AML-193 (cell line): ENCODE data around the gene STX4.
"Not testable (repeated sequence)": the region's sequence is repeated elsewhere in the genome, so short reads cannot be mapped to it uniquely, and the experiment has no call there.

Experiments used
- DNase-seq, 2 experiments: peaks; one replicate each; lab custom pipeline; 2025; lab: John Stamatoyannopoulos, UW

Gene STX4

DNA sequence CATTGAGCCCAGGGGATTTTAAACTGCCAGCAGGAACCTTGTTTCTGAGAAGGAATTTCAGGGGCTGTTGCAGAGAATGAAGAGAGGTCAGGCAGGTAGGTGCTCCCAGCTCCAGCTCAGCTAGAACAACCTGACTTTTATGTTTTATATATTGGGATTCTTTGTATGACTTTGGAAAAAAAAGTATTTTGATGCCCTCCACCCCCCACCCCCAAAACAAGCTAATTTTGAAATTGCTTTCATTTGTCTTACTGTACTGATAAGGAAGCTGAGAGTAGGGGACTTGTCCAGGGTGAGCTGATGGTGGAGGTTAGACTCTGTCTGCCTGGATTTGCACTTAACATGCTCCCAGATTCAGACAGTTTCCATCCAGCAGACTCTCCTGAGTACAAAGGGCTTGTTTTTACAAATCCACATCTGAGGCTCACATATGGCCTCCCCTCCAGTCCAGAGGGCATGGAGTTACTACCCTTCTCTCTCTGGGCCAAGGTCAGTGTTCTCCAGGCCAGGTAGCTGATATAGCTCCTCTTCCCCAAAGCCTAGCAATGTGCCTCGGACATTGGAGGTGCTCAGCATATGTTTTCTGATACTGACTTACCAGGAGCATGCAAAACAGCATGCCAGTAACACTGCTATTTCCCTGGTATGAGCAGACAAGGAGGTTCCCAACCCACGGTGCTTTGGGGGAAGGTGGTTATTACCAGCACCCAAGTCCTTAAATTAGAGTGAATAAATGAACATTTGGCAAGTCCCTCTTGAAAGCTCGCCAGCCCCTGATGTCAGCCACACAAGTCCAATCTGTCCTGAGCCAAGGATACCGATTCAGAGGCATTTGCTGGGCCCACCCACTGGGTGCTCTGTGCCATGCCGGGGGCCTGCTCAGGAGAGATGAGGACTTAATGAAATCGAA is 34.3 kb upstream of the STX4 start:
- no peak for DNase-seq

DNA sequence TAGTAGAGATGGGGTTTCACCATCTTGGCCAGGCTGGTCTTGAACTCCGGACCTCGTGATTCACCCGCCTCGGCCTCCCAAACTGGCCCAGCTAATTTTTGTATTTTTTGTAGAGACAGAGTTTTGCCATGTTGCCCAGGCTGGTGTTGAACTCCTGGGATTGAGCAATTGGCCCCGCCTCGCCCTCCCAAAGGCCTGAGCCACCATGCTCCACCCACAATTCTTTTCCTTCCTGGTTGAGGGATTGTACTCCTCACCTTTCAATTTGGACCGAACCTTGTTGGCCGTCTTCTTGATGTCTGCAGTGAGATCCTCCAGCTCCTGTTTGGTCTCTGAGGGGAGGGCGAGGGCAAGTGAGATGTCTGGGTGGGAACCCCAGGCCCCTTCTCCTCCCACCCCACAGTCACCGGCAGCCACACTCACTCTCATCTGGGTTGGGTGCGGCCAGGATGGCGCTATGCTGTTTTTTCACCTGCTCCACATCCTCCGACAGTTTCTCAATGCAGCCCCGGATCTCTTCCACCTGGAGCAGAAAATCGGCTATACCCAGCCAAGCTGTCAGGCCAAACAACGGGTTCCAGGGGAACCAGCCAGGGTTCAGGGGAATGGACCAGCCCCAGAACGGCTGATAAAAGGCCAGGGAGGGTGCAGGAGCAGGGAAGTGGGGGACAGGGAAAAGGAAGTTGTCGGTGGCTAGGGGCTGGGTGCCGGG is 32.5 kb upstream of the STX4 start:
- DNase-seq, result no peak

- no peak for DNase-seq
These were observed 31.7 kb upstream of the STX4 start for GRCh38 chr16:31001507-31002249.

- no peak for DNase-seq
These were observed 31.1 kb upstream of the STX4 start for GRCh38 chr16:31002250-31002700.

DNA sequence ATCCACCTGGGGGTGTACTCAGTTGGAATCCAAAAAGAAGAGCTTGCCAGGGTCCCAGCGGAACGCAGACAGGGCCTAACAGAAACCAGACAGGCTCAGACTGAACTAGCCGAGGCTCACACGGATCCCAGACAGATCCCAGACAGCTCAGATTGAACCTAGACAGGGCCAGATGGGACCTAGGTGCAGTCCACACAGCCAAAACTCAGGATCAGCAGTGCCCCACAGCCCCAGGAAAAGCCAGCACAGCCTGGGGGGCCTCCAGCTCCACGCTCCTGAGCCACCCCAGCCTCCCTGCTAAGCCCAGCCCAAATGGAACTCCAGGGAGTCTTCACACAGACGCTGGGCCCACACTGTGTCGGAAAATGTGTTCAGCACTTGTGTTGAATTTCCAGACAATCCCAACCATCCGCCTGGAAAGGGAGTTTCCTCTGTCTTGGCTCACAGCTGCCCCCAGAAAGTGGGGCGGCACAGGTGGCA is 30.5 kb upstream of the STX4 start:
- DNase-seq, result no peak

- DNase-seq, result no peak
These were observed 29.6 kb upstream of the STX4 start for GRCh38 chr16:31003744-31004143.

GRCh38 chr16:31004658-31005057 is 28.7 kb upstream of the STX4 start:
- DNase-seq, result no peak

- no peak for DNase-seq
These were observed 27.8 kb upstream of the STX4 start for GRCh38 chr16:31005350-31006085.

DNA sequence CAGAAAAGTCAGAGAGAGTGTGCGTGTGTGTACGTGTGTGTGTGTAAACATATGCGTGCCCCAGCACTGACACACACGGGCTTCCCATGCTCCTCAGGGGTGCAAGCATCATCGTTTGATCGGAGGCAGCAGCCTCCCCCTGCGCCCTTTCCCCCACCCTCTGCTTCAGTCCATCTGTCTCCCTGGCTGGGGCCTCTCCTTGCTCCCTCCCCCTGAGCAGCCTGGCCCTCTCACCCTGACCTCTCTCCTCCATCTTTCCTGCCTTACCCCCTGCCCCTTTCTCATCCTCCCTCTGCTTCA is 27.3 kb upstream of the STX4 start:
- DNase-seq, result no peak

GRCh38 chr16:31006589-31006988 is 26.8 kb upstream of the STX4 start:
- DNase-seq, result no peak

DNA sequence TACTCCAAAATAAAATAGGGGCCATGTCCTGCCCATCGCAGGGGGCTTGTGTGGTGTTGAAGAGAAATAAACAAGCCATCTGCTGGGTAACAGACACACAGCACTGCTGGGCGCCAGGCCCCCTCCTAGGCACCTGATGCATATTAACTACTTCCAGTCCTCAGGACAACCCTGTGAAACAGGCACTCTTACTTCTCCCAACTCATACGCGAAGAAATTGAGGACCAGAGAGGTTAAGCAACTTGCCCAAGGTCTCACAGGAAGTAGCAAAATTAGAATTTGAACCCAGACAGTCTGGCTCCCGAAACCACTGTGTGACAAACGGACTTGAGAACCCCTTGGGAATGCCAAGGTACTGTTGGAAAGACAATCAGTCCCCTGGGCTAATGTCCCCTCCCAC is 25.7 kb upstream of the STX4 start:
- no peak for DNase-seq

DNA sequence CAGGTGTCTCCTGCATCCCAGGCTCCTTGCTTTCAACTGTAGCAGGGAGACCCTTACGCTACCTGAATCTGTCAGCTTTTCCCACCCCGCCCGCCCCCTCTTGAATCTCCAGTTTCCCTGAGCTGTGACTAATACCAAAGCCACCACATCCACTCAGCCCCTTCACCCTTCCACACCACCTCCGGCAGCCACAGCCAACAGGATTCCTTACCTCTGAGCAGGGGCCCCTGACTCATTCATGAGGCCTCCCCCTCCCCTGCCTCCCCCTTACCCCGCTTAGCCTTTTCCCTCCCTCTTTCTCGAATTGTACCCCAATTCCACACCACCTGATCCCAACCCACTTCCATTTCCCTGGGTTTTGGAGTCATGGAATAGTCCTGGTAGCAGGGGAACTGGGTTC is 25.2 kb upstream of the STX4 start:
- no peak for DNase-seq

DNA sequence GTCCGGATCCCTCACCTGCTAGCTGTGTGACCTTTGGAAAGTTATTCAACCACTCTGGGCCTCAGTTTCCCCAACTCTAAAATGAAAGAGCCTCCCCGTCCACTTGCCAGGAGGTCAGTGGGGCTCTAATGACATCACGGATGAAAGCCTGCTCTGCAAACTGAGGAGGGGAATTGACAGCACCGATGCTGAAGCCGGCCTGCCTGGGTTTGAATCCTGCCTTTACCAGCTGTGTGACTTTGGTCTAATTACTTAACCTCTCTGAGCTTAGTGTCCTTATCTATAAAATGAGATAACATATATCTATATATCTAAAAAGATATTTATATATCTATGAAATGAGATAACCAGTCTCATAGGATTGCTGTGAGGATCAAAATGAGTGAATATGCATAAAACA is 24.8 kb upstream of the STX4 start:
- DNase-seq, result no peak

DNA sequence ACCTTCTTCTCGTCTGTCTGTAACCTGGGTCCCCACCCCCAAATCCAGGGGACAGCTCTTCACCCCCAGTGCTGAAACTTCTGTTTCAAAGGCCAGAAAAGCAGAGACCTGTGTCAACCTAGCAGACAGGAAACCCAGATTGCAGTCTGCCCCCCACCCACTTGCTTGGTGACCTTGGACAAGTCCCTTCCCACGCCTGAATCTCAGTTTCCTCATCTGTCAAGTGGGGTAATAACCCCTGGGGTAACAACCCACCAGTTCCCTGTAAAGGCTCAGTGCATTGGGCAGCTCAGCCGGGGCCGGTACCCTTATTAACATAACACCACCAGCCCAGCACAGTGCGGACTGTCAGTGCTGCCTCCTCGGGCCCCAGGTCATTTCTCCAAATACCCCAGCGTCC is 24.2 kb upstream of the STX4 start:
- no peak for DNase-seq

- no peak for DNase-seq
These were observed 23.3 kb upstream of the STX4 start for GRCh38 chr16:31009894-31010584.

DNA sequence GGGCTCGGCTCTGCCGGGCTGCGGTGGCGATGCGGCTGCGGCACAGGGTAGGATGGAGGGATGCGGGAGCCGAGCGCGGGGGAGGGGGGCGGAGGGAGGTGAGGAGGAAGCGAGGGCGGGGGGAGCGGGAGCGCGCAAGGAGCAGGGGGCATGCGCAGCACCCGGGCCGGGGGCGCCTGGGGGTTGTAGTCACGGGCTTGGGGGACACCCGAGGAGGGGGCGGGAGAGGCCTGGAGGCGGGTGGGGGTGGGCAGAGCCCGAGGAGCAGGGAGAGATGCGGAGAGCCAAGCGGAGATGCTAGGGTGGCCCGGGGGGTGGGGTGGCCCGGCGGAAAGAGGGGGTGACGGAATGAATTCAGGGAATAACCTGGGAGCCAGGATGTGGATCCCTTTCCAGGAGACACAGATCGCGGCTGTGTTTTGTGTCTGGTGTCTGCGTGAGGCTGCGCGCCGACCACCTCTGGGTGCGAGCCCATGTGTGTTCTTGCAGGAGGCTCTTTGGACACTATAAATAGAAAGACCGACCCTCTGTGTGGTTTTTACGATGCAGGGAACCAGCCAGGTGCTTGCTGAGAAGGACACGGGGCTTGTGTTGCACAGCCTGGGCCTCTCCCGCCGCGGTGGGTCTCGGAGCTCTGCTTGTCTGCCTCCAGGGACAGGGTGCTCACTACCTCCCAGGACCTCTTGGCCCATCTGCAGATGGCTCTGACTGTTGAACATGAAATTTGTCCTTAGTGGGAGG is 22.6 kb upstream of the STX4 start, which contains the start of gene STX1B:
TSS of gene STX1B (minus strand) at position 54 of the 741 bp plus-strand sequence. CDS start 242 bp downstream, outside the sequence.
- DNase-seq, result no peak

- not testable (repeated sequence) for DNase-seq
These were observed 21.5 kb upstream of the STX4 start for GRCh38 chr16:31011815-31012214.

- not testable (repeated sequence) for DNase-seq
These were observed 20.1 kb upstream of the STX4 start for GRCh38 chr16:31013292-31013691.

GRCh38 chr16:31016018-31016417 is 17.3 kb upstream of the STX4 start:
- DNase-seq, result no peak

- DNase-seq, result not testable (repeated sequence)
These were observed 15.6 kb upstream of the STX4 start for GRCh38 chr16:31017756-31018155.
